Heart left ventricle (tissue), 16 donors: Measurements from ENCODE around the gene AMDHD2. TPM values are rescaled to one million over a fixed set of nuclear protein-coding genes. Genes with fewer than 3 reads are reported as not detected.

ENCODE experiments used
- ATAC-seq, 4 donors: fragments of 200-7000 bp; cut with Tn5 transposase; one replicate each; pipeline ENCODE4 v1.9.1; 2020 to 2022; ENCODE audit warnings: moderate library complexity in 4 of 4, mild to moderate bottlenecking in 3 of 4, moderate number of reproducible peaks in 1 of 4
- DNase-seq, 5 donors: peaks; one replicate each; pipeline ENCODE4 v3.0.0-alpha.2; 2020
- H3K27ac ChIP-seq, 12 donors: fragments of 200-600 bp; sonication (generic) in 4 of 12; one replicate each; pipeline versions ENCODE4 v1.5.0 to v1.8.0; 2016 to 2022; ENCODE audit warnings: mild to moderate bottlenecking in 2 of 12
- H3K27me3 ChIP-seq, 9 donors: fragments of 200-600 bp; sonication (generic) in 2 of 9; one replicate each; pipeline versions ENCODE4 v1.5.1 to v1.8.0; 2016 to 2022; ENCODE audit warnings: mild to moderate bottlenecking in 3 of 9
- H3K36me3 ChIP-seq, 9 donors: fragments of 200-600 bp; sonication (generic) in 2 of 9; one replicate each; pipeline versions ENCODE4 v1.5.0 to v1.8.0; 2018 to 2022; ENCODE audit warnings: mild to moderate bottlenecking in 2 of 9
- H3K4me1 ChIP-seq, 12 donors: fragments of 200-600 bp; sonication (generic) in 4 of 12; one replicate each; pipeline versions ENCODE4 v1.5.0 to v1.8.0; 2016 to 2022; ENCODE audit warnings: mild to moderate bottlenecking in 3 of 12
- H3K4me3 ChIP-seq, 12 donors: fragments of 200-600 bp; sonication (generic) in 4 of 12; one replicate each; pipeline versions ENCODE4 v1.5.0 to v1.8.0; 2017 to 2022; ENCODE audit warnings: mild to moderate bottlenecking in 9 of 12, moderate library complexity in 4 of 12
- H3K9me3 ChIP-seq, 12 donors: fragments of 200-600 bp; sonication (generic) in 4 of 12; one replicate each; pipeline versions ENCODE4 v1.5.0 to v1.8.0; 2016 to 2022; ENCODE audit warnings: mild to moderate bottlenecking in 1 of 12
- CTCF ChIP-seq, 12 donors: fragments of 200-600 bp; sonication (generic) in 4 of 12; IDR thresholded peaks; one replicate each; pipeline versions ENCODE4 v1.5.0 to v1.8.0; 2018 to 2022; ENCODE audit warnings: antibody characterized with exemption in 12 of 12, mild to moderate bottlenecking in 5 of 12
- POLR2A ChIP-seq, 2 donors: fragments of 450-650 bp; IDR thresholded peaks; one replicate each; pipeline ENCODE4 v1.6.1; 2017; ENCODE audit warnings: antibody characterized with exemption in 2 of 2, mild to moderate bottlenecking in 2 of 2, moderate library complexity in 2 of 2
- WGBS, 4 donors: extraction: QIAGEN DNeasy Blood & Tissue Kit in 2 of 4; methylation state at CpG; one replicate each; pipeline versions ENCODE4 v1.1.5 to v1.1.7; 2013 to 2018; 5-methylcytosine and 5-hydroxymethylcytosine counted together
- intact Hi-C, 10 donors: fragments of 100-400 bp; cut with DNase I; formaldehyde crosslinking; loops; one replicate each; pipeline versions ENCODE4 v1.11.1 to v1.14.2; 2022
- polyA plus RNA-seq, 2 donors: library from polyadenylated mRNA; stranded (reverse); fragments of 200-250 nt; gene quantifications; one replicate each; pipeline ENCODE4 v1.2.3, GENCODE V29; 2013
- total RNA-seq, 9 donors: library from RNA; depleted of rRNA in 2 of 9; stranded (reverse); fragments of >200 nt in 2 of 9; fragmentation: NEBNext Ultra II Directional in 3 of 9; extraction: Animal tissue kit (Norgen Biotek cat#: 25700) in 3 of 9; gene quantifications; one replicate each; pipeline versions ENCODE4 v1.1.0 to v1.2.4, GENCODE V29; 2016 to 2023
- donor health status: ischemic (EF 13 %, LVEDD 7.1; RV severe dilation, severe dysfunction).
- donor health status: healthy with polysubstance abuse.
- donor health status: DM: no; HTN: yes; CAD: no.
- donor health status: DM: no; HTN: no; CAD: no.
- donor health status: ischemic (EF 25% LVEDD 6.9; RV normal size, moderate dysfunction).
- donor health status: ischemic (EF 25% LVEDD 5.7; RV mildly dilated, moderate dysfunction).
- donor health status: healthy.
- donor health status: DM: yes; HTN: yes; CAD: no.
- donor health status: ischemic (EF 35%, LVEDD 5.7; RV mildly dilated, moderate dysfunction).
- donor health status: nonischemic (EF 11% LVEDD 7.7; RV severe dilation, severe dysfunction).
- donor health status: DM: yes; HTN: yes; CAD: no.
- donor health status: PGD.
- donor health status: ischemic (EF 29% LVEDD 5.4; RV normal size, mild dysfunction).
- donor health status: nonischemic (EF 23%, LVEDD 6.1; RV moderate dilation, normal function).

The AMDHD2 gene
- total and polyA plus RNA-seq, 11 donors, result 8.9 to 34.0 (median 11.8) TPM

GRCh38 chr16:2507052-2507659, 13.0 kb upstream of the AMDHD2 start:
- H3K27me3 ChIP-seq, result no peaks in the 10 kb centered on the region
- H3K9me3 ChIP-seq, result no peaks in the 10 kb centered on the region
- no peak for TF ChIP-seq POLR2A (IDR thresholded peaks at IDR 0.05)
- no peak for TF ChIP-seq CTCF (IDR thresholded peaks at IDR 0.05)
- peak overlapping the region in 1 of 12 donors; percentile 23 for H3K4me3 ChIP-seq
- H3K27ac ChIP-seq, result peak overlapping the region in 6 of 12 donors; percentile 9 to 95 (median 28)
- DNase-seq, result peak in 2 of 5 donors; percentile 34 to 69
- H3K4me1 ChIP-seq, result peaks cover 0 to 67% (median 7%) of the 10 kb centered on the region in 12 donors
- H3K36me3 ChIP-seq, result no peaks in the 10 kb centered on the region
- peak in 3 of 4 donors; percentile 18 to 65 (median 22) for ATAC-seq
- WGBS, 4 donors, result 78 to 87% (median 85%) methylated on average over 14 of the region's 14 CpGs
- intact Hi-C loops, result loop anchor here in 5 of 10 donors (5.0 to 10.0 kb wide), 5 partner anchors 80 to 502 kb away; partner anchors contain the start of genes CCNF (in 2 of the 5) and ZNF598 (in 1 of the 5)

DNA sequence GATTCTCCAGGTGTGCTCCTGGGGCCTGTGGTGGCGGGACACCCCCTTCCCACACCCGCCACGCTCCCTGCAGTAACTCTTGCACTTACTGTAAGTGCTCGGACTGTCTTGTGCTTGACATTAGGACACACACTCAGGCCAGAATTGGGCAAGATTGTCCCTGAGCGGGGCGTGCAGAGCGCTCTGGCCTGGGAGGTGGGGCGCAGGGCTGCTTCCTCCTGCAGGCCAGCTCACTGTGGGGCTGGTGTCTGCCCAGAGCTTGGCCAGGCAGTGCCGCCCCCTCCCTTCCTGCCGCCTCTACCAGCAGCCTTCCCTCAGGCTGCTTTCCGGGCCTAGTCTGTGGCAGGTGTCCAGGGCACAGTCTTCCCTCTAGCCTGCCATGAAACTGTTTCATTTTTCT, 12.5 kb upstream of the AMDHD2 start:
- ATAC-seq (peak; percentile 35 to 70 (median 48)), DNase-seq (peak in 4 of 5 donors; percentile 24 to 84 (median 70))
- Histone ChIP-seq H3K27me3 (no peaks in the 10 kb centered on the region), H3K4me3 (peak overlapping the region in 1 of 12 donors; percentile 23), H3K9me3 (no peaks in the 10 kb centered on the region), H3K36me3 (no peaks in the 10 kb centered on the region), H3K27ac (peak overlapping the region in 5 of 12 donors; percentile 9 to 95 (median 28)), H3K4me1 (peaks cover 0 to 66% (median 9%) of the 10 kb centered on the region in 12 donors)
- 75 to 91% (median 89%) methylated on average over 9 to 11 of the region's 11 CpGs for WGBS, 4 donors
- intact Hi-C loops, result loop anchor here in 5 of 10 donors (5.0 to 10.0 kb wide), 5 partner anchors 80 to 503 kb away; partner anchors contain the start of genes CCNF (in 2 of the 5) and ZNF598 (in 1 of the 5)
- no peak for TF ChIP-seq CTCF (IDR thresholded peaks at IDR 0.05)
- TF ChIP-seq POLR2A (IDR thresholded peaks at IDR 0.05), result no peak

GRCh38 chr16:2508722-2509400, 11.3 kb upstream of the AMDHD2 start:
- H3K4me3 ChIP-seq, result no peak overlapping the region
- H3K9me3 ChIP-seq, result no peaks in the 10 kb centered on the region
- intact Hi-C loops, result loop anchor here in 5 of 10 donors (5.0 to 10.0 kb wide), 5 partner anchors 82 to 504 kb away; partner anchors contain the start of genes CCNF (in 2 of the 5) and ZNF598 (in 1 of the 5)
- TF ChIP-seq POLR2A (IDR thresholded peaks at IDR 0.05), result no peak
- no peak for TF ChIP-seq CTCF (IDR thresholded peaks at IDR 0.05)
- DNase-seq (peak in 1 of 5 donors; percentile 56), ATAC-seq (no peak)
- peak overlapping the region in 1 of 12 donors; percentile 95 for H3K27ac ChIP-seq
- no peaks in the 10 kb centered on the region for H3K36me3 ChIP-seq
- WGBS, 4 donors, result 90 to 94% (median 92%) methylated on average over 14 to 18 of the region's 18 CpGs
- H3K4me1 ChIP-seq, result peaks cover 0 to 63% (median 9%) of the 10 kb centered on the region in 12 donors
- no peaks in the 10 kb centered on the region for H3K27me3 ChIP-seq
